HG03103 (cell line): ENCODE results near the gene UTP18.
"Not testable (repeated sequence)": the region's sequence is repeated elsewhere in the genome, so short reads cannot be mapped to it uniquely, and the experiment has no call there.

ENCODE experiments used
- ATAC-seq: cut with Tn5 transposase; IDR thresholded peaks from one replicate; pipeline ENCODE4 v1.9.1; 2021; ENCODE audit warnings: low read depth; ENCODE audit not compliant: unreplicated experiment

UTP18 gene

GRCh38 chr17:51260237-51261023 is at the start of gene UTP18:
TSS of gene UTP18 (plus strand) at chr17:51260546. CDS start at chr17:51260585, 39 bp downstream.
- ATAC-seq = peak; percentile 62

DNA sequence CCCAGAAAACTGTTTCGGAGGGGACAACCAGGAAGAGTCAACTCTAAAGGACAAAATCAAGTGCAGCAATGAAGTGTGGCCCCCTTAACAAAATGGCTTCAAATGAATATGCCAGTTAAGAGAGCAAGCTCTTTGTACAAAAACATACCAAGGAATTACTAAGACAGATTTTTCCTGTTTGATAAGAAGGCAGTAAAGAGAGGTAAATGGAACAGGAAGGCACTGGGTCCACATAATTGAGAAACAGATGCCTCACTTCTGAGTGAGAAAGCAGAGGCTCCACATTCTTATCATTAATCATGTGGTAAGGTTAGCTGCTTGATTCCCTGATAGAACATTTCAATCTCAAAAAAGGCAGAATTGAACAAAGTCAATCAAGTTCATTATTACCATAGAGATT is 45.4 kb upstream of the UTP18 start:
- no peak for ATAC-seq

DNA sequence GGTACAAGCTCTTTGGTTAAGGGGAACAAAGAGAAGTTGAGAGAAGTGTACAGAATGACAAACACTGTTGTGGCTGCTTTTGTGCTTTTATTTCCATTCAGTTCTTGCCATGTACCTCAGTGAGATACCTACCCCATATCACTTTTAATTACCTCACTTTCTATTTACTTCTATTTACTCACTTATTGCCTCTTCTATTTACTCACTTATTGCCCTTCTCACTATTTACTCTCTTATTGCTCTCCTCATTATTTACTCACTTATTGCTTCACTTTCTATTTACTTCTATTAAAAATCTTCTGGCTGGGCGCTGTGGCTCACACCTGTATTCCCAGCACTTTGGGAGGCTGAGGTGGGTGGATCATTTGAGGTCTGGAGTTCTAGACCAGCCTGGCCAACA is 42.4 kb upstream of the UTP18 start:
- no peak for ATAC-seq

GRCh38 chr17:51221322-51221721 is 39.0 kb upstream of the UTP18 start:
- no peak for ATAC-seq

GRCh38 chr17:51224402-51225262 is 35.7 kb upstream of the UTP18 start:
- ATAC-seq = no peak

- not testable (repeated sequence) for ATAC-seq
Measured at GRCh38 chr17:51225523-51225922, 34.8 kb upstream of the UTP18 start.

DNA sequence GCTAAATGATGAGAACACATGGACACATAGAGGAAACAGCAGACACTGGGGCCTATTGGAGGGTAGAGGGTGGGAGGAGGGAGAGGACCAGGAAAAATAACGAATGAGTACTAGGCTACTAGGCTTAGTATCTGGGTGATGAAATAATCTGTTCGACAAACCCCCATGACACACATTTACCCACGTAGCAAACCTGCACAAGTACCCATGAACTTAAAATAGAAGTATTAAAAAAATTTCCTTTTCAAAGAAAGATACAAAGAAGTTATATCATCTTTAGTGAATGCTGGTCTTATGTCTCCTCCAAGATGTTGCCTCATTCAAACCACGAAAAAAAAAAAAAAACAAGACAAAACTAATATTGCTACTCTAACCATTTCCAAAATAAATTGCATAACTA is 32.2 kb upstream of the UTP18 start:
- ATAC-seq = no peak

GRCh38 chr17:51229889-51230288 is 30.5 kb upstream of the UTP18 start:
- ATAC-seq = no peak

DNA sequence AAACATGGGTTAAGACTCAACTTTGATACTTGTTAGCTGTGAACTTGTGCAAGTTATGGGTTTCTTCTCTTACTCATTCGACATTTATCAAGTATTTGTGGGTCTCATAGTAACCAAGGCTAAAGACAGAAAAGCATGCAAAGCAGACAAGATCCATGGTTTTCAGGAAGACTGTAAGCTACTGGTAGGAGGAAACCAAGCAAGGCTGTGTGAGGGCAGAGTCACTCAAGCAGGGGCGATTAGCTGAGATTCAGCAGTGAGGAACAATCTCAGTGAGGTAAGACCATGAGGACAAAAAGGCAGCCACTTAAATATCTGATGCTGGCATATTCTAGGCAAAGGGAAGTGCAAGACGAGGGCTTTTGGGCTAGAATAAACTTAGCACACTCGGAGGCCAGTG is 30.0 kb upstream of the UTP18 start:
- no peak for ATAC-seq

DNA sequence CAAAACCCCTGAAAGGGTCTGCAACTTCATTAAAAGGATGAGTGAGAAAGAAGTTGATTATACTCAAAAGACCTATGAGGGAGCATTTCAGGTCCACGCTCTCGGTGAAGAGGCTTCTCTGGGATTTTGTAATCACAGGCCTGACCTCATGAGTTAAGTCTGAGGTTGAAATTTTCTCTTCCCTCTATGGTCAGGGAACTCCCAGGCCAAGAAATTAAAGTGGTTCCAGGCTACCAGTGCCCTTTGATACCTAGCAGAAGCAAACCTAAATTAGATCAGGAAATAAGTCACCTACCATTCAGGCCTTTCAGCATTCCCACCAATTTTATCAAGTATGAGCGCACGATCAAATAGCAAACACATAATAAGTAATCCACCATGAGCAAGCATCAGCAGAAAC is 28.3 kb upstream of the UTP18 start:
- no peak for ATAC-seq

DNA sequence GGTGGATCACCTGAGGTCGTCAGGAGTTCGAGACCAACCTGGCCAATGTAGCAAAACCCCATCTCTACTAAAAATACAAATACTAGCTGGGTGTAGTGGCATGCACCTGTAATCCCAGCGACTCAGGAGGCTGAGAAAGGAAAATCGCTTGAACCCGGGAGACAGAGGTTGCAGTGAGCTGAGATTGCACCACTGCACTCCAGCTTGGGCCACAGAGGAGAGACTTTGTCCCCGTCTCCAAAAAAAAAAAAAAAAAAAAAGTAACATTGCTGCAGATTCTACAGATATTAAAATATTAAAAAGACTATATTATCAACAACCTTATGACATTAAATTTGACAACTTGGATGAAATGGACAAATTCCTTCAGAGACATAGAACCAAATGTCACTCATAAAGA is 26.2 kb upstream of the UTP18 start:
- ATAC-seq = no peak

GRCh38 chr17:51238255-51238887 is 22.0 kb upstream of the UTP18 start:
- peak; percentile 82 for ATAC-seq

DNA sequence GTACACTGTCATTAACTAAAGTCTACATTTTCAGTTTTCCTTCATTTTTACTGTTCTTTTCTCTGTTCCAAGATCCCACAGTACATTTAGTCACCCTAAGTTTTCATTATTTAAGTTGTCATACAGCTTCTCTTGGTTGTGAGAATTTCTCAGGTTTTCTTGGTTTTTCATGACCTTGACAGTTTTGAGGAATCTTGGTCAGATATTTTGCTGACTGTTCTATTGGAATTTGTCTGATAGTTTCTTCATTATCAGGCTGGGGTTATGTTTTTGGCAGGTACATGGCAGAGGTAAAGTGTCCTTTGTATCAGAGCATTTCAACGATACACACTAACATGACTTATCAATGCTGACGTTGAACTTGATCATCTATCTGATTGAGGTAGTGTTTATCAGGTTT is 20.1 kb upstream of the UTP18 start:
- ATAC-seq = no peak

- no peak for ATAC-seq
Measured at GRCh38 chr17:51244041-51244440, 16.3 kb upstream of the UTP18 start.

- ATAC-seq = no peak
Measured at GRCh38 chr17:51245535-51245934, 14.8 kb upstream of the UTP18 start.

DNA sequence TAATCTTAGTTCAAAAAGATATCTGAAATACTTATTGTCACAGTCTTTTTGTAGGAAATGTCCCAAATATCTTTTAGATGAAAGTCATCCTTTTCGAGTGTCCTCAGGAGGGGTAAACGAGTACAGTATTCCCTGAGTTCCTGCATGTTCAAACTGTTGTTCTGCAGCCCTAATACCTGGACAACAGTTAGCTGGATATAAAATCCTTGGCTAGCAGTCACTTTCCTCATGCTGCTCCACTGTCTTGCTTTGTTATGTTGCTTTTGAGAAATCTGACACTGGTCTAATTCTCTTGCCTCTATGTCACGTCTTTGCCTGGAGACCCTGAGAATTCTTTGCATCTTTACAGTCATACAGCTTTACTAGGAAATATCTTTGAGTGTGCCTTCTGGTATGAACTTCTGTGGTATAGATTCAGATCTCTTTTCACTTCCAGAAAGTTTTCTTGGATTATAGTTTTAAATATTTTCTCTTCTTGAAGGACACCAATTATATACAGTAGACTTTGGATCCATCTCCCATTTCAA is 10.0 kb upstream of the UTP18 start:
- ATAC-seq = no peak

DNA sequence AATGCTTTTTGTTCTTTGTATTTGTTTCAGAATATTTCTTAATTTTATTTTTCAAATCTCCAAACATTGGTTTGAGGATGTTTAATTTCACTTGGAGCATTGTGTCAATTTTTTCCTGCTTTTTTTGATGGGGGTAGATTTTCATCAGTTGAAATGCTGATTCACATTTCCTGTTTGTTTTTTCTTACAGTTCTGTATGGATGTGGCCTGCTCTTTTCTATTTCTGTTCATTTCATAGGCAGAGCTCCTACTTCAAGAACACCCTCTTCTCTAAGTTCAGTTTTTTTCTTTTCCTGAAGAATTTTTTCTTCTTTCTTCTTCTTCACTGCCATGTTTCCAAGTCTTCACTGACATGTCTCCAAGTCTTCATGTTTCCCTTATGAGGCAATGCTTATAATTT is 9.3 kb upstream of the UTP18 start:
- ATAC-seq = no peak

DNA sequence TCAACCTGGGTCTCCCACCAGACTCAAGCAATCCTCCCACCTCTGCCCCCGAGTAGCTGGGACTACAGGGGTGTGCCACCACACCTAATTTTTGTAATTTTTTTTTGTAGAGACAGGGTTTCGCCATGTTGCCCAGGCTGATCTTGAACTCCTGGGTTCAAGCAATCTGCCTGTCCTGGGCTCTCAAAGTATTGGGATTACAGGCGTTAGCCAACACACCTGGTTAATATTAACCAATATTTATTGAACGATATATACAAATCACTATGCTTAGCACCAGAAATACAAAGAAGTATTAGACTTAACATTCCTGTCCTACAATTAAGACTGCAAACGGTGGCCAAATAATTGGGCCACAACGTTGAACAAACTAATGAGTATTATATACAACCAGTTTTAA is 4.7 kb upstream of the UTP18 start:
- ATAC-seq = no peak

- ATAC-seq = no peak
Measured at GRCh38 chr17:51256101-51256500, 4.2 kb upstream of the UTP18 start.

- ATAC-seq = no peak
Measured at GRCh38 chr17:51257150-51258081, 2.9 kb upstream of the UTP18 start.
